Germinal center (tissue), 1 donor: ENCODE measurements around the gene IQCE.
"Not testable (repeated sequence)": the region's sequence is repeated elsewhere in the genome, so short reads cannot be mapped to it uniquely, and the experiment has no call there.

ENCODE experiments used
- DNase-seq: peaks from one replicate; pipeline ENCODE4 v3.0.0; 2012; ENCODE audit warnings: mixed read lengths, low spot score

The IQCE gene

GRCh38 chr7:2603044-2603965 is 44.5 kb downstream of the IQCE start:
- DNase-seq: no peak

- no peak for DNase-seq
Observed at GRCh38 chr7:2604608-2605174, 45.9 kb downstream of the IQCE start.

DNA sequence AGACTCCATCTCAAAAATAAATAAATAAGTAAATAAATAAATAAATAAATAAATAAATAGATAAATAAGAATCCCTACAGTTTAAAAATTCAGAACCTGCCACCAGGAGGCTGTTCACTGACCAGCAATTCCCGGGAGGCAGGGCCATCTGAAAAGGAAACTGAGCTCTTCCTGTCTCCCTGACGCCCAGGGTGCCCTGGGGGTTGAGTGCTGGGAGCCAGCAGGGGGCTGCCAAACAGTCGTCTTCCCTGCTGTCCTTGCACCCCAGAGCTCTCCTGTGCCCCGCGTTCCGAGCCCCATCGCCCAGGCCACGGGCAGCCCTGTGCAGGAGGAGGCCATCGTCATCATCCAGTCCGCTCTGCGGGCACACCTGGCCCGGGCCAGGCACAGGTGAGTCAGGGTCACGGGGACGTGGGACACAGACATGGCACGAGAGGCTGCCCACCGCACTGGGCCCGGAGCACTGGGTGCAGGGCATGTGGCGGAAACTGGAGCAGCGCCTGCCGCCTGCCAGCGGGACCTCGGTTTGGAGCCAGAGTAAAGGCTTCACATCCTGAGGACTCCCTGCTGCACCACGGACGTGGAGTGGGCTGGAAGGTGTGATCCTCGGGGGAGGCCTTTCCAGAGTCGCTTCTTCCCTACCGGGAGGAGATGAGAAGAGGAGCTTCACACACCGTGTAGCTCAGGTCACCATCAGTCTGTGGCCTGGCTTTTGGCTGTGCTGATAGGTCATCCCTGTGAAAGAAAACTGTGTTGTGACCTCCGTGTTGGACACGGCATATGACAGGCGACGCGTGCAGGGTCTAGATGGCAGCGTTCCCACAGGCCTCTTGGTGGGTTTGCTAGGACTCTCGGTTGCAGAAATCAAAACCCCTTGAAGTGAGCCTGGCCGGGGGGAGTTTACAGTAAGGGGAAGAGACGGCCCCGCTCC is 47.1 kb downstream of the IQCE start:
- DNase-seq: no peak

GRCh38 chr7:2606539-2606936 is 47.8 kb downstream of the IQCE start:
- DNase-seq: no peak

DNA sequence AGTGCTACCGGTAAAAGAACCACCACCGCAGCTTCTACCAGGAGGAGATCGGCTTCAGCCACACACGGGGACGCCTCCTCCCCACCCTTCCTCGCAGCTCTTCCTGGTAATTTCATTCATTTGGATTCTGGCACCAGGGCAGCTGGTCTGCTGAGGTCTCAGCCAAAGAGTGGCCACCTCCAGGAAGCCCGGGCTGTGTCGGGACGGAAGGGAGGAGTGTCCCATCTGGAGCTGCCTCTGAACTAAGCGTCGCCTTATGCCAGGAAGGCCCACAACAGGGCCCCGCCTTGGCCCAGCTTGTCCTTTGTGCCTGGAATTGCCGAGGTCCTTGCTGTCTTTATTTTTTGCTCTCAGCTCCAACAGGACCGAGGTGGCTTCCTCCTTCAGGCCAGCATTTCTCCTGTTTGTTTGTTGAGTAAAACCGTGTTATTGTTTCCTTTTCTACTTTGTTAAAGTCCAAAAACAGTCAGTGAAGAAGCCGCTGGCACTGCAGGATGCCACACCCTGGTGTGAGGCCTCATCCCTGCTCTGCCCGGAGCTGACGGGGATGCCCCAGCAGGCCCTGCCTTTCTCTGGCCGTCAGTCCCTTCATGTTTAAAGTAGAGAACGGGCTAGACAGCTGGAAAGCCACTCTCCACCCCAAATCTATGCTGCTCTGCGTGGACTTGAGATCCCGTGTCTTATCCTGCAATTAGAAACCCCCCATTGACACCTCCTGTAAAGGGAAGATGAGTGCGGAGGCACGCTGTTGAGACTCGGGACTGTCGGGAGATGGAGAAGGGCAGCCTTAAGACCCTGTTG is 48.5 kb downstream of the IQCE start:
- DNase-seq: no peak

- DNase-seq: no peak
Observed at GRCh38 chr7:2607923-2608904, 49.4 kb downstream of the IQCE start.

GRCh38 chr7:2608921-2609411 is 50.2 kb downstream of the IQCE start:
- peak; percentile 67 for DNase-seq

- not testable (repeated sequence) for DNase-seq
Observed at GRCh38 chr7:2609646-2610045, 50.9 kb downstream of the IQCE start.

DNA sequence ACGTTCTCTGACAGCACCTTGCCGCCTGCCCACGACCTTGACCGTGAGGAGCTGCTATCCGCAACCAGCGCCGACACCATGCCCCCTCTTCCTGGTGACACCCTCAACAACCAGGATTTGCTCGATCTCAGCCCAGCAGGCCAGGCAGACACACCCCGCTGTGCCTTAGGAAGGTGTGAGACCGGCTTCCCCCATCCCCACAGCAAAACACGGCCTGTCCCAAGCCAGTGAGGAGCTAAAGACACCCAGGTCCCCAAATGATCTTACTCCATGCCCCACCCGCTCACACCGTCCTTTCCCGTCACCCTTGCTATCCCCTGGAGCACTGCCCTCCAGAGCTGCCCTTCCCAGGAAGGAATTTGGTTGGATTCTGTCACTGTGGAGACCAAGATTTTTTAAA is 51.7 kb downstream of the IQCE start:
- no peak for DNase-seq

DNA sequence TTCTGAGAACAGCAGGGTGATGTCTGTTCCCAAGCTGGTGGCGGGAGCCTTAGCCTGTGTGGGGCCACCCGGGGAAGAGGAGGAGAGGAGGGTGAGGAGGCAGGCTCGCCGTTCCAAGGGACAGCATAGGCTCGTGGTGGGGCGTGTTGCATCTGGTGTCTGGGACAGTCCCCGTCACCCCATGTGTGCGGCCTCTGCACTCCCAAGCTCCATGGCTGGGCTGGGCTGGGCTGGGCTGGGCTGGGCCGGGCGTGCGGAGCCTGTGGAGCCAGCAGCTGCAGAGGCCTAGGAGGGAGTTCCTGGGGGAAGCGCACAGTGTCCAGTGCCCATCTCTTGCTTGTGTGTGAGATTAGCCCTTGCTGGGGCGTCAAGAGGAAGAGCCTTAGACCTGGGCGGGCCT is 52.1 kb downstream of the IQCE start:
- no peak for DNase-seq

GRCh38 chr7:2611401-2611800 is 52.6 kb downstream of the IQCE start:
- no peak for DNase-seq

GRCh38 chr7:2611922-2612321 is 53.1 kb downstream of the IQCE start:
- DNase-seq: no peak

GRCh38 chr7:2612445-2613097 is 53.8 kb downstream of the IQCE start:
- DNase-seq: peak; percentile 41

GRCh38 chr7:2613098-2613930 is 54.5 kb downstream of the IQCE start:
- DNase-seq: no peak

DNA sequence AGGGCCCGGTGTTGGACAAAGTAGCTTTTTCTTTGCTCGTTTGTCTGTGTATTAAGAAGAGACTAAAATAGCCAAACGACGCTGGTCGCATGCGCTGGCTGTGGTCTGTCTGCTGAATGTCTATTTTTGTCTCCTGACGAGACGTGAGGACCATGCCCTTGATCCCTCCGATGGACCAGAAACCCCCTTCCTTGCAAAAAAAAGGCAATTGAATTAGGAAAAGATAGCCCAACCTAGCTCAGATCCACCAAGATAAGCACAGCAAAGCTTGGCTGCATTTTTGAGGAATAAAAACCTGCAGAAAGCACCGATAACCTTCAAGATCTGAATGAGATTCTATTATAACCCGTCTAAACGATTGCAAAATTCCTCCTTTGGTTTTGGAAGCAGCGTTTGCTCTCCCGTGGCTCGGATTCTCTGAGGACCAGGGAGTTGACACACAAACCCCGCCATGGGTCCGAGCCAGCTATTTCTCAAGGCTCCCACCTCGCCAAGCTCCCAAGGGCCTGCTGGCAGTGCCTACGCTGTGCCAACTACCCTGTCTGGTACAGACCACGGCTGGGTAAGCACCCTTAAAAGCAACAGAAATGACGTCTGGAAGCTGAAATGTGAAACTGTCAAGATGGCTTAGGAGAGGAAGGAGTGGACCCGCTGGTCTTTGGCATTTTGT is 55.3 kb downstream of the IQCE start:
- DNase-seq: no peak

- DNase-seq: no peak
Observed at GRCh38 chr7:2614631-2615330, 56.0 kb downstream of the IQCE start.
